SK-N-SH treated with all-trans-retinoic acid at 6 μM for 48 hours (cell line): ENCODE results near the gene VOPP1.

ENCODE experiments used
- BACH2 ChIP-seq: fragments of 250-450 bp; sonication (Bioruptor Pico); IDR thresholded peaks from 2 replicates; pipeline ENCODE4 v1.9.0; 2021; ENCODE audit warnings: mild to moderate bottlenecking, borderline replicate concordance
- CSRNP3 ChIP-seq: fragments of 250-450 bp; sonication (Bioruptor Pico); IDR thresholded peaks from 2 replicates; pipeline ENCODE4 v1.5.1; 2021; ENCODE audit warnings: mild to moderate bottlenecking, moderate library complexity
- GLIS3 ChIP-seq: fragments of 250-450 bp; sonication (Bioruptor Pico); IDR thresholded peaks from 2 replicates; pipeline ENCODE4 v1.5.0; 2020; ENCODE audit warnings: mild to moderate bottlenecking, moderate library complexity
- ISL1 ChIP-seq: fragments of 250-450 bp; sonication (Bioruptor Pico); IDR thresholded peaks from 2 replicates; pipeline ENCODE4 v2.1.2; 2022; ENCODE audit warnings: mild to moderate bottlenecking, moderate library complexity
- PATZ1 ChIP-seq: fragments of 250-450 bp; sonication (Bioruptor Pico); IDR thresholded peaks from 2 replicates; pipeline ENCODE4 v1.8.0; 2020; ENCODE audit warnings: mild to moderate bottlenecking, moderate library complexity, borderline replicate concordance
- PPARA ChIP-seq: fragments of 250-450 bp; sonication (Bioruptor Pico); IDR thresholded peaks from 2 replicates; pipeline ENCODE4 v1.5.0; 2020; ENCODE audit warnings: mild to moderate bottlenecking, borderline replicate concordance
- SNAI2 ChIP-seq: fragments of 250-450 bp; sonication (Bioruptor Pico); IDR thresholded peaks from 2 replicates; pipeline ENCODE4 v1.5.0; 2020; ENCODE audit warnings: mild to moderate bottlenecking, moderate library complexity
- ZC3H10 ChIP-seq: fragments of 250-450 bp; sonication (Bioruptor Pico); IDR thresholded peaks from 2 replicates; pipeline ENCODE4 v1.5.1; 2021; ENCODE audit warnings: mild to moderate bottlenecking, moderate library complexity
- TF ChIP-seq, protein P1 (sequence below): fragments of 250-450 bp; sonication (Bioruptor Pico); IDR thresholded peaks from 2 replicates; pipeline ENCODE4 v1.5.1; 2020; ENCODE audit warnings: low read depth, mild to moderate bottlenecking, moderate library complexity

DNA sequence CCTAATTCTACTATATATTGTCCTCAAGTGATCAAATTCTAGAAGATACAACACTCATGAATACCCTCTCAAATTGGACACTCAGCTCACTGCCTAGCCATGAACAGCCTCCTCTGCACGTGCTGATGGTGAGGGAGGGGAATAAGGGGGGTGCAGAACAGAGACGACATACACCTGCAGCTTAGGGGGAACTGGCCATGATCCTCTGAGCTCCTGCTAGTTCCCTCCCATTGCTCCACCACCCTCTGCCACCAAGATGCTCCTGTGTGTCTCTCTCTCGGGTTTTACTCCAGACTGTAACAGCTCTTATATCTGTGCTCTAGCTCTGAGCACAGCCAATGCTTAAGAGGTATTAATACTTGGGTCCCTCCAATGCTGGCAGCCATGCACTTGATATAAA, 70.7 kb downstream of the VOPP1 start:
- no peak for TF ChIP-seq PATZ1 (CRISPR knock-in tag)
- no peak for TF ChIP-seq SNAI2
- no peak for TF ChIP-seq PPARA (CRISPR knock-in tag)
- no peak for TF ChIP-seq GLIS3 (CRISPR knock-in tag)
- TF ChIP-seq, protein P1, sequence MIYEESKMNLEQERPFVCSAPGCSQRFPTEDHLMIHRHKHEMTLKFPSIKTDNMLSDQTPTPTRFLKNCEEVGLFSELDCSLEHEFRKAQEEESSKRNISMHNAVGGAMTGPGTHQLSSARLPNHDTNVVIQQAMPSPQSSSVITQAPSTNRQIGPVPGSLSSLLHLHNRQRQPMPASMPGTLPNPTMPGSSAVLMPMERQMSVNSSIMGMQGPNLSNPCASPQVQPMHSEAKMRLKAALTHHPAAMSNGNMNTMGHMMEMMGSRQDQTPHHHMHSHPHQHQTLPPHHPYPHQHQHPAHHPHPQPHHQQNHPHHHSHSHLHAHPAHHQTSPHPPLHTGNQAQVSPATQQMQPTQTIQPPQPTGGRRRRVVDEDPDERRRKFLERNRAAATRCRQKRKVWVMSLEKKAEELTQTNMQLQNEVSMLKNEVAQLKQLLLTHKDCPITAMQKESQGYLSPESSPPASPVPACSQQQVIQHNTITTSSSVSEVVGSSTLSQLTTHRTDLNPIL (CRISPR knock-in tag) = no peak
- no peak for TF ChIP-seq BACH2 (CRISPR knock-in tag)
- no peak for TF ChIP-seq ISL1 (CRISPR knock-in tag)
- TF ChIP-seq ZC3H10 (CRISPR knock-in tag) = no peak
- no peak for TF ChIP-seq CSRNP3 (CRISPR knock-in tag)
